ENCODE data around the gene MED9.

- TF ChIP-seq CTCF (IDR thresholded peaks at IDR 0.05; ENCODE audit: low read length) (no peak), EZH2 (IDR thresholded peaks at IDR 0.05; ENCODE audit: borderline replicate concordance, low read length) (no peak)
Observed at GRCh38 chr17:17525311-17525710, 48.5 kb downstream of the MED9 start.
